ENCODE results near the gene C1orf21. TPM values are rescaled to one million over a fixed set of nuclear protein-coding genes. Genes with fewer than 3 reads are reported as not detected.

C1orf21 gene
- total and polyA plus RNA-seq, 2 donors (not counting 3 experiments of a cell fraction or from before 2014, with no cell fraction given) = 0.79 to 8.5 TPM

- TF ChIP-seq GATA2 (IDR thresholded peaks at IDR 0.05; ENCODE audit: insufficient read depth, insufficient read length, low read depth, low read length) = no peak
- no peak for TF ChIP-seq MYC (IDR thresholded peaks at IDR 0.05; ENCODE audit: low read depth, low read length)
- TF ChIP-seq, protein P1, sequence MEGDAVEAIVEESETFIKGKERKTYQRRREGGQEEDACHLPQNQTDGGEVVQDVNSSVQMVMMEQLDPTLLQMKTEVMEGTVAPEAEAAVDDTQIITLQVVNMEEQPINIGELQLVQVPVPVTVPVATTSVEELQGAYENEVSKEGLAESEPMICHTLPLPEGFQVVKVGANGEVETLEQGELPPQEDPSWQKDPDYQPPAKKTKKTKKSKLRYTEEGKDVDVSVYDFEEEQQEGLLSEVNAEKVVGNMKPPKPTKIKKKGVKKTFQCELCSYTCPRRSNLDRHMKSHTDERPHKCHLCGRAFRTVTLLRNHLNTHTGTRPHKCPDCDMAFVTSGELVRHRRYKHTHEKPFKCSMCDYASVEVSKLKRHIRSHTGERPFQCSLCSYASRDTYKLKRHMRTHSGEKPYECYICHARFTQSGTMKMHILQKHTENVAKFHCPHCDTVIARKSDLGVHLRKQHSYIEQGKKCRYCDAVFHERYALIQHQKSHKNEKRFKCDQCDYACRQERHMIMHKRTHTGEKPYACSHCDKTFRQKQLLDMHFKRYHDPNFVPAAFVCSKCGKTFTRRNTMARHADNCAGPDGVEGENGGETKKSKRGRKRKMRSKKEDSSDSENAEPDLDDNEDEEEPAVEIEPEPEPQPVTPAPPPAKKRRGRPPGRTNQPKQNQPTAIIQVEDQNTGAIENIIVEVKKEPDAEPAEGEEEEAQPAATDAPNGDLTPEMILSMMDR (IDR thresholded peaks at IDR 0.05; ENCODE audit: extremely low read depth in 1 of 2, insufficient read depth in 1 of 2, low read depth in 1 of 2, low read length in 2 of 2) = no peak
- no peak for TF ChIP-seq POLR2A (IDR thresholded peaks at IDR 0.05; ENCODE audit: low read depth, low read length)
- TF ChIP-seq POLR2AphosphoS5 (IDR thresholded peaks at IDR 0.05; ENCODE audit: insufficient read depth, low read depth, low read length) = no peak
- TF ChIP-seq JUN (IDR thresholded peaks at IDR 0.05; ENCODE audit: borderline replicate concordance, insufficient read depth, insufficient read length, low read depth) = no peak
- no peak for TF ChIP-seq EZH2 (IDR thresholded peaks at IDR 0.05; ENCODE audit: borderline replicate concordance, low read depth, low read length, severe bottlenecking)
- TF ChIP-seq, protein P2, sequence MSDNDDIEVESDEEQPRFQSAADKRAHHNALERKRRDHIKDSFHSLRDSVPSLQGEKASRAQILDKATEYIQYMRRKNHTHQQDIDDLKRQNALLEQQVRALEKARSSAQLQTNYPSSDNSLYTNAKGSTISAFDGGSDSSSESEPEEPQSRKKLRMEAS (IDR thresholded peaks at IDR 0.05; ENCODE audit: insufficient read depth, insufficient read length) = no peak
- TF ChIP-seq FOS (IDR thresholded peaks at IDR 0.05; ENCODE audit: borderline replicate concordance, insufficient read depth, low read length) = no peak
- DNase-seq (ENCODE audit: low read depth, low spot score) = no peak
- Histone ChIP-seq H3K27ac (ENCODE audit: insufficient read depth, low read depth, low read length) (no peak overlapping the region), H3K36me3 (ENCODE audit: control insufficient read depth in 2 of 2, extremely low read depth in 1 of 2, insufficient read depth in 2 of 2, low read length in 2 of 2) (no peaks in the 10 kb centered on the region), H3K4me3 (replicated peaks in 1 of 3; ENCODE audit: insufficient read depth in 1 of 3, low read depth in 1 of 3, low read length in 3 of 3) (no peak overlapping the region), H3K9me1 (replicated peaks; ENCODE audit: control insufficient read depth, extremely low read depth, insufficient read depth, low read length) (no peaks in the 10 kb centered on the region), H2AFZ (ENCODE audit: low read depth, low read length) (no peak overlapping the region), H4K20me1 (replicated peaks; ENCODE audit: control insufficient read depth, extremely low read depth, insufficient read depth, low read length) (no peaks in the 10 kb centered on the region), H3K4me1 (ENCODE audit: control insufficient read depth, extremely low read depth, insufficient read depth, low read length) (no peaks in the 10 kb centered on the region), H3K4me2 (ENCODE audit: insufficient read depth, low read length) (no peak overlapping the region), H3K79me2 (ENCODE audit: control insufficient read depth, insufficient read depth, low read length) (no peaks in the 10 kb centered on the region), H3K9me3 (replicated peaks; ENCODE audit: control insufficient read depth, insufficient read depth, low read length) (no peaks in the 10 kb centered on the region), H3K27me3 (ENCODE audit: control insufficient read depth in 2 of 2, insufficient read depth in 2 of 2, low read length in 2 of 2) (peaks cover 8 to 18% of the 10 kb centered on the region in 2 experiments), H3K9ac (replicated peaks; ENCODE audit: extremely low read depth, insufficient read depth, low read length) (no peak overlapping the region)
- BruUV-seq (replicated peaks) = no TSS peak
- intact Hi-C loops (cut with micrococcal nuclease) = no loop called here
- no peak for FAIRE-seq
- ChIA-PET POLR2A (no interaction called here), CTCF (interaction anchor here (1.4 kb wide), 1 partner anchor 9 kb away, joined by 3 read pairs; no protein-coding TSS in a partner anchor)
- dilution Hi-C loops (cut with MboI; ENCODE audit: extremely low pct_ligation_motif_present, low sequenced_read_pairs) = no loop called here
These were observed 286.5 kb downstream of the C1orf21 start for GRCh38 chr1:184673305-184673704.
